NCI-H146 treated with DMSO at 0.1 percent for 48 hours (cell line): ENCODE results near the gene SLC25A1.

Source experiments
- DNase-seq: peaks from one replicate; lab custom pipeline; 2025; ENCODE audit not compliant: unreplicated experiment; lab: John Stamatoyannopoulos, UW

SLC25A1 gene

DNA sequence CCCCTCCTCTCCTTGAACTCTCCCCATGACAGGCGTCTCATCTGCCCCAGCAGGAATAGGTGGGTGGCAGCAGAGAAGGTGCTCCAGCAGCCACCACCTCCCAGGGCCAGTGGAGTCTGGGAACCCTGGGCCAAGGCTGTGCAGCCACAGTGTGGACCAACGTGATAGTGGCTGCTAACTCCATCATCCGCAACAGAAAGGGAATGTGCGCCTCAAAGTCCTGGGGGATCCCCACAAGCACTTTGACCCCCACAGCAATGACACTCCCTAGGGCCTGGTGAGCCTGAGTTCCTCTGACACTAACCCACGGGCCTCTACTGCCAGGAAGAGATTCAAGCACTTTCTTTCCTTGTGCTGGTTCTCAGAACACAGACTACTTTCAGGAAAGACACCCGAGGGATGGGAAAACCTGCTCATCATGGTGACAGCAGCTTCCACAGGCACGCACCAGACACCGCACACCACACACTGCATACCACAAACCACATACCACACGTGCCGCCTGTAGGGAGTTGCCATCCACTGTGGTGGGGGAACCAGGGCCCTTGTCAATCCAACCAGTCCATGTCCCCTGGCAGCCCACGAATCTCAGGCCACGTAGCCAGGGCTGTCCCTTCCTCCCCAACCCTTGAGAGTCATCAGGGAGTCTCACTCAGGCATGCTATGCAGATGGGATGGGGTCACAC is 3.4 kb upstream of the SLC25A1 start:
- DNase-seq = no peak

- DNase-seq = no peak
These were observed 2.3 kb upstream of the SLC25A1 start for GRCh38 chr22:19180740-19181410.

DNA sequence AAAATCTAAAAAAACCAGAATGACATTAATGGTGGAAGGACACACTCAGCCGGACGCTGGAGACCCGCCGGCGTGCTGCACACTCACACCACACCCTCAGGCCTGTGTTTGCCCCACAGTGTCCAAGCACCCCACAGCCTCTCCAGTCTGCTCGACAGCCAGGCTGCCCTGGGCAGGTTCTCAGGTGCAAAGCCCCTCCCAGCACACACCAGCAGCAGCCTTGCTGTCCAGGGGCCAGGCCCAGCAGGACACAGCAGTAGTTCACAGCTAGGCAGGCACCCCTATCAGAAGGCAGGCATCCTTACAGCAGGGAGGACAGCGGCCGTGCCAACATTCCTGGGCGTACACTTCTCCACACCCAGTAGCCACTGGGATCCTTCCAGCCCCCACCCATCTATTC is 1.7 kb upstream of the SLC25A1 start:
- DNase-seq = no peak

GRCh38 chr22:19179497-19180048 is 1.0 kb upstream of the SLC25A1 start:
- DNase-seq = peak; percentile 19

GRCh38 chr22:19178065-19178656 is 375 bp downstream of the SLC25A1 start:
- no peak for DNase-seq

DNA sequence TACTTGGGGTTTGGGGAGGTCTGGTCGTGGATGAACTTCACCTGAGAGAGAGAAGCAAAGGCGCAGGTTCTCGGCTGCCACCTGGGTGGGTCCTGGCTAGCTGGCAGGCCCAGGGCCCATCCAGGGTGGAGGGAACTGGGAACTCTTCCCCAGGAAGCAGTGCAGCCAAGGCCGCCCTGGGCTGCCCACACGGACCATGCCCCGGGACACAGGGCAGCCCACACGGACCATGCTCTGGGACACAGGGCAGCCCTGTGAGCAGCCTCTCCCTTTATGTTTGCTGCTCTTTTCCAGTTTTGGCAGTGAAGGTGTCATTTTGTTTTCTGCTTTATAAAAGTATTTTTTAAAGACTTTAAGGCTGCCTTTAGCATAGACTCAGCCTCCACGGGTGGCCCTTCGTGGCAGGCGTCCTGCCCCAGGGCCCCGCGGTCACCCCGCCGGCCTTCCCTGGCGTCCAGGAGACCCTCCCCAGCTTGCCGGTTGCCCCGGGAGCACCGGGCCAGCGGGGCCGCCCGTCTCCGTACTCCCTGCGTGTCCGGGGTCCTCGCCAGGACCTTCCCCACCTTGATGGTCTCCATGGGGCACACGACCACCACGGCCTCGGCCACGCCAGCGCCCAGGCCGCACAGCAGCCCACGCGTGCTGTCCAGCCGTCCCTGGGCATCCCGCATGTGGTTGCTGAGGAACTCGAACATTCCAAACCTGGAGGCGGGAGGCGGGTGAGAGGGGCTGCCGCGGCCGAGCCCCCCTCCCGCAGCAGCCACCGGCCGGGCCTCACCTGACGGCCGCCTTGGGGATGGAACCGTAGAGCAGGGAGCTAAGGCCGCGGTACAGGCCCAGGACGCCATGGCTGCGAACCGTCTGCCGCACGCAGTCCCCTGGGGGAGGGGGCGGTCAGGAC is 1.1 kb downstream of the SLC25A1 start:
- DNase-seq = no peak

DNA sequence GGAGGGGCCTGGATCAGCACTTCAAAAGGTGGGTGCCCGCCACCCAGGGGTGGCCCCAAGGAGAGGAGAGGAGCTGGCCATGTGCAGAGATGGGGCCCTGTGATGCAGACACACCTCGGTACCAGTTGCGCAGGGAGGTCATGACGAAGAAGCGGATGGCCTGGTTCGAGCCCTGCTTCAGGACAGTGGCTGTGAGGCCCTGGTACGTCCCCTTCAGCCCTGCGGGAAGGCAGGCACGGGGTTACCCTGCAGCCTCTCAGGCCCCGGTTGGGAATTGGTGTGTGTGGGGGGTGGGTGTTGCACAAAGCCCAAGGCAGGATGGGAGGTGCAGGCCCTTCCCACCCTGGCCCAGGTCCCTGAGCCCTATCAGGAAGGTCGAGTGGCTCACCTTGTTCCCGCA is 1.8 kb downstream of the SLC25A1 start:
- DNase-seq = no peak

- no peak for DNase-seq
These were observed 2.3 kb downstream of the SLC25A1 start for GRCh38 chr22:19176175-19176643.

- DNase-seq = no peak
These were observed 2.8 kb downstream of the SLC25A1 start for GRCh38 chr22:19175602-19176174.

- DNase-seq = no peak
These were observed 3.4 kb downstream of the SLC25A1 start for GRCh38 chr22:19175026-19175601.

DNA sequence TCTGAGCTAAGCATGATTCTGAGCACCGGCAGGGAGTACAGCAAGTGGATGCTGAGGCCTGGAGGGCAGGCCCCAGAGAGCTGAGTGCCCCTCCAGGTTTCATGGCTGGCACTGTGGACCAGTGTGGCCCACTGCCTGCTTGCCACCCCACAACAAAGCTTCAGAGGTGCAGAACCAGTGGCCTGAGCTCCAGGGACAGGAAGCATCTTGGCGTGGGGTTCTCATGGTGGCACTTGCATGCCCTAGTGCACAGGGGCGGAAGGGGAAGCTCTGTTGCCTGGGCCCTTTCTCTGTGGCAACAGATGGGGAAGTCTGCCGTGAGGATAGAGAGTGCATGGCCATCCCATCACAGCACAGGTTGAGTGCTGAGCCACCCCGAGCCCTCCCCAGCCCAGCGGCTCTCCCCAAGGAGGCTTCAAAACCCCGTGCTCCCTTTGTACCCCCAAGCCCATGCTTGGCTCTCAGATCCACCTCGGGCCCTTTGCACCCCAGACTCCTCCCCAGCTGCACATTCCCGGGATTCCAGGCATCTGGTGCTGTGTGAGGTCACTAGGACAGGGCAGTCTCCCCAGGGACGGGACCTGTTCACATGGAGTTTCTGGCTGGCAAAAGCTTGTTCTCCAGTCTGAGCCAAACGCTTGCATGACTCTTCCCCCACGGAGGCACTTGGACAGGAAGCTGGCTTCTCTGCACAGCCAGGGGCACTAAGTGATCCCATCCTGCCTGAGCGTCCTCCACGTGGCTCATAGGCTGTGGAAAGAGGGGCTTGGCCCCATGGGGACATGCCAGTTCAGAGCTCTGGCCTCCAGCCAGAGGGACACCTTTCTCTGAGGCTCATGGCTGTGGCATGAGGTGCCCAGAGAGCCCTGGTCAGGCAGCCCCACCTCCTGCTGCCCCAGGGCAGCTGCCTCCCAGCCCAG is 4.2 kb downstream of the SLC25A1 start:
- no peak for DNase-seq

DNA sequence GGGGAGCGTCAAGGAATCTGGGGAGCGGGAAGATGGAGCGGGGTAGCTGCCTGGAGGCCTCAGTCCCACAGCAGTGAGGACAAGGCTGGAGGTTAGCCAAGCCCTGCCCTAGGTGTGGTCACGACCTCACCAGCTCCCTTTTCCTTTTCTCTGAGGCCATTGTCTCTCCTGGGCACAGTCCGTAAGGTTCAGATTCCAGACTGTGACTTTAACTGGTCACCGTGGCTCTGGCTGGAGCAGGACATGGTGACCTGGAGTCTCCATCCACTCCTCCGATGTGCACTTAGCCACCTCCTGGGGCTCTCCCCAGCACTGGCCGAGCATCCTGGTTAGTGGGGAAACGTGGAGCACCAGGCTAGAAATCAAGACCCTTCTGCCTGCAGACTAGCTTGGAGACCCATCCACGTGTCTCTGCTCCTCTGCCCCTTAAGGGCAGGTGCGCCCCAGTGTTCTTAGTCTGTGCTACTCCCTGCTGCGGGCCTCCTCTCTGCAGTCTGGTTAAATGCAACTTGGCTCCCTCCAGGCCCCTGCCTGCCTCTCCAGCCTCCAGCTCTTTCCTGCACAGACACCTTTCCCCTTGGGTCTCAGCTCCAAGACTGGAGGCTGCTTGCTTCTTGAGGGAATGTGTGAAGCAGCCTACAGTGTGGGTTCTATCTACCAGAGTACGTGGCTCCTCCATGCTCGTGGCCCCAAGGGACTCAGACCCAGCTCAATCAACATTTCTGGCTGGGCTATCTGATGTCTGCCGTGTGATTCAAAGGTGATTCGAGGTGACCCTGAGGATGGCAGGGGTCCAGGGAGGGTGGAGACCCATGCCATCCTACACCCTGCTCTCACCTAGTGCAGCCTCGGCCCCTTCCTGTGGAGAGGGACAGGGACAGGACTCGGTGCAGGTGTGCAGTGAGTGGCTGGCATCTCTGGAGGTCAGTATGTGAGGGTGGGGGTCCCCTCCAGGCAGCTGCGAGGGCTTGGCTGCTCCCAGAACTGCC is 5.2 kb downstream of the SLC25A1 start:
- DNase-seq = no peak

- DNase-seq = no peak
These were observed 6.1 kb downstream of the SLC25A1 start for GRCh38 chr22:19172213-19173046.

- DNase-seq = no peak
These were observed 8.6 kb downstream of the SLC25A1 start for GRCh38 chr22:19169947-19170318.

DNA sequence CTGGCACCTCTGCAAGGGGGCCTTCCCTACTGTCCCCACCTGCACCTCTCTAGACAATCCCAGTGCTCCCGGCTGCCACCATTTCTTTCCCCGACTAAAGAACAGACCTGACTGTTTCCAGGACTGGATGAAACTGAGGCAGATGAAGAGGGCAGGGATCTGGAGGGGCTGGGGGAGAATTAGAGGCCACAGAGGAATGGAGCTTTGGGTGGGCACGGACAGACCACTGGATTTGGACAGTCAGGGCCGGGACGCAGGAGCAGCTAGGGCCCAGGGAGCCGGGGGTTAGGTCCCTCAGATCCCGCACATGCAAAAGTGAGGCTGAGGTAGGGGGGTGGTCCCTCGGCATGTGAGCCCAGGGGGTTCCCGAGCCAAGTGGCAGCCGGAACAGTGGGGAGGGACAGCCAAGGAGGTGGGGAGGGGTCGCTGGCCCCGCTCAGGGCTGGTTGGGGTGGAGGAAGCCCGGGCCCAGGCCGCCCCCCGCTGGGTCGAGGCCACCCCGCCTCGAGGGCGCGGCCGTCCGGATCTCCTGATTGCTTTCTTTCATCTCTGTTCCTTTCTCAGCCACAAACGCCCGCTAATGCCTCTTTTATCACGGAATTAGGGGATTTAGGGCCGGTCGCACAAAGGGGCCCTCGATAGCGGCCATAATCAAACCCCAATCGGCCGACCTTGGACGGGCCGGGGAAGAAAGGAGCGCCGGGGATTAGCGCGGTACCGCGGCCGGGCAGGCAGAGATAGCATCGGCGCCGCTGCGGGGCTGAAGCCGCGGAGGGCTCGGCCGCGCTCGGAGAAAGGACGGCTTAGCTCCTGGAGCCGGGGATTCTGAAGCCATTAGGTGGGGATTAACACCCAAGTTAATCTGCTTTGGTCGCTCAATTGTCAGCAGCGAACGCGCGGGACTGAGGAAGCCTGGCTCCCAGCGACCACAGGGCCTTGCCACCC is 9.3 kb downstream of the SLC25A1 start:
- no peak for DNase-seq
